HepG2 (cell line): ENCODE data around the gene TMEM116. TPM values are rescaled to one million over a fixed set of nuclear protein-coding genes. Genes with fewer than 3 reads are reported as not detected.

ENCODE experiments used
- CSRNP1 ChIP-seq: sonication (generic); formaldehyde crosslinking; IDR thresholded peaks from 2 replicates; pipeline ENCODE4 v1.8.1; 2023; ENCODE audit warnings: mild to moderate bottlenecking, missing genetic modification reagents
- DR1 ChIP-seq: sonication (generic); formaldehyde crosslinking; IDR thresholded peaks from 2 replicates; pipeline ENCODE4 v1.8.0; 2021; ENCODE audit warnings: mild to moderate bottlenecking, missing genetic modification reagents, inconsistent platforms
- FOXA3 ChIP-seq: IDR thresholded peaks from 2 replicates; pipeline ENCODE4 v1.6.1; 2016; ENCODE audit warnings: missing genetic modification reagents, missing compliant biosample characterization
- FOXM1 ChIP-seq: sonication (generic); formaldehyde crosslinking; IDR thresholded peaks from 2 replicates; pipeline ENCODE4 v1.5.0; 2020; ENCODE audit warnings: missing genetic modification reagents
- GABPB1 ChIP-seq: IDR thresholded peaks from 2 replicates; pipeline ENCODE4 v1.6.1; 2016; ENCODE audit warnings: mild to moderate bottlenecking, missing genetic modification reagents, moderate library complexity, missing compliant biosample characterization
- HDAC6 ChIP-seq: fragments of 200-600 bp; sonication (generic); IDR thresholded peaks from 2 replicates; pipeline ENCODE4 v1.7.0; 2017; ENCODE audit warnings: mild to moderate bottlenecking, antibody characterized with exemption, low read length, low read depth
- HNRNPH1 ChIP-seq: fragments of 200-400 bp; formaldehyde crosslinking; optimal IDR thresholded peaks from 2 replicates; pipeline ENCODE3; 2017; ENCODE audit warnings: mild to moderate bottlenecking, low read depth, low read length
- JDP2 ChIP-seq: sonication (generic); formaldehyde crosslinking; IDR thresholded peaks from 2 replicates; pipeline ENCODE4 v1.8.1; 2022; ENCODE audit warnings: missing genetic modification reagents, borderline replicate concordance
- MYNN ChIP-seq: sonication (generic); formaldehyde crosslinking; IDR thresholded peaks from 2 replicates; pipeline ENCODE4 v1.4.0; 2020; ENCODE audit warnings: mild to moderate bottlenecking, low read depth, missing genetic modification reagents
- NCOA2 ChIP-seq: sonication (generic); formaldehyde crosslinking; IDR thresholded peaks from 2 replicates; pipeline ENCODE4 v1.8.0; 2022; ENCODE audit warnings: inconsistent platforms
- NCOA5 ChIP-seq: sonication (generic); formaldehyde crosslinking; IDR thresholded peaks from 2 replicates; pipeline ENCODE4 v1.4.0; 2020; ENCODE audit warnings: missing genetic modification reagents
- NFAT5 ChIP-seq: sonication (generic); formaldehyde crosslinking; IDR thresholded peaks from 2 replicates; pipeline ENCODE4 v1.4.0; 2020; ENCODE audit warnings: missing genetic modification reagents
- SP2 ChIP-seq: sonication (generic); formaldehyde crosslinking; IDR thresholded peaks from 2 replicates; pipeline ENCODE4 v1.5.1; 2020; ENCODE audit warnings: mild to moderate bottlenecking, missing genetic modification reagents
- TBX3 ChIP-seq: fragments of 450-650 bp; IDR thresholded peaks from 2 replicates; pipeline ENCODE4 v1.6.1; 2017; ENCODE audit warnings: antibody characterized with exemption, mild to moderate bottlenecking, inconsistent platforms, borderline replicate concordance
- ZBTB37 ChIP-seq: sonication (generic); formaldehyde crosslinking; IDR thresholded peaks from 2 replicates; pipeline ENCODE4 v1.4.0; 2020; ENCODE audit warnings: mild to moderate bottlenecking, missing genetic modification reagents
- ZNF24 ChIP-seq: fragments of 450-650 bp; IDR thresholded peaks from 2 replicates; pipeline ENCODE4 v1.6.1; 2017; ENCODE audit warnings: antibody characterized with exemption, mild to moderate bottlenecking
- ZNF567 ChIP-seq: sonication (generic); formaldehyde crosslinking; IDR thresholded peaks from 2 replicates; pipeline ENCODE4 v1.8.1; 2023; ENCODE audit warnings: mild to moderate bottlenecking, missing genetic modification reagents, borderline replicate concordance
- ZNF569 ChIP-seq: sonication (generic); formaldehyde crosslinking; IDR thresholded peaks from 2 replicates; pipeline ENCODE4 v1.5.0; 2020; ENCODE audit warnings: mild to moderate bottlenecking, missing genetic modification reagents, moderate library complexity, borderline replicate concordance
- ZNF605 ChIP-seq: sonication (generic); formaldehyde crosslinking; IDR thresholded peaks from 2 replicates; pipeline ENCODE4 v1.8.0; 2022; ENCODE audit warnings: mild to moderate bottlenecking, missing genetic modification reagents
- ZNF75D ChIP-seq: sonication (generic); formaldehyde crosslinking; IDR thresholded peaks from 2 replicates; pipeline ENCODE4 v1.8.1; 2023; ENCODE audit warnings: missing genetic modification reagents, mild to moderate bottlenecking, borderline replicate concordance
- ZZZ3 ChIP-seq: sonication (generic); formaldehyde crosslinking; IDR thresholded peaks from 2 replicates; pipeline ENCODE4 v1.4.0; 2020; ENCODE audit warnings: missing genetic modification reagents, mild to moderate bottlenecking, borderline replicate concordance
- polyA plus RNA-seq, 8 experiments: library from polyadenylated mRNA; depleted of rRNA in 3 of 8; stranded (reverse) in 7 of 8; unstranded in 1 of 8; fragments of >200 nt; fragmentation: Illumina TruSeq in 4 of 8; extraction: Trizol in 4 of 8; gene quantifications; 2 replicates each; pipeline versions ENCODE4 v1.2.1 to v1.2.3, GENCODE V29; 2011 to 2016; ENCODE audit warnings: low read depth in 4 of 8, missing spikeins in 1 of 8, mixed read lengths in 1 of 8; ENCODE audit not compliant: insufficient read depth in 1 of 8
- total RNA-seq, 5 experiments: library from RNA; depleted of rRNA; stranded (reverse); fragments of >200 nt; fragmentation: Illumina TruSeq; extraction: Trizol; gene quantifications; 2 replicates each; pipeline ENCODE4 v1.2.3, GENCODE V29; 2016; ENCODE audit warnings: low read depth in 1 of 5

TMEM116 gene
- total and polyA plus RNA-seq, 2 of the 13 experiments (the other 11 are each of a cell fraction or from before 2014, with no cell fraction given): 14.0 to 17.8 TPM

GRCh38 chr12:112013601-112014402 is 837 bp upstream of the TMEM116 start (continued):
- TF ChIP-seq FOXM1 (no peak), NCOA2 (CRISPR knock-in tag) (no peak; the same call in 1 of the 2 replicates), ZBTB37 (CRISPR knock-in tag) (no peak), ZZZ3 (CRISPR knock-in tag) (peak; percentile 52; the same call in 1 of the 2 replicates), HNRNPH1 (no peak), ZNF569 (CRISPR knock-in tag) (no peak), JDP2 (no peak), ZNF75D (CRISPR knock-in tag) (no peak), FOXA3 (CRISPR knock-in tag) (peak; percentile 54), DR1 (CRISPR knock-in tag) (no peak; the same call in 1 of the 2 replicates), NFAT5 (CRISPR knock-in tag) (no peak), SP2 (CRISPR knock-in tag) (no peak; the same call in 1 of the 2 replicates), CSRNP1 (CRISPR knock-in tag) (no peak), ZNF24 (no peak), GABPB1 (no peak), TBX3 (no peak), MYNN (CRISPR knock-in tag) (no peak), ZNF567 (CRISPR knock-in tag) (0 out of 2 replicates have a peak, but pooled peaks have one; percentile 10), ZNF605 (CRISPR knock-in tag) (no peak), NCOA5 (no peak), HDAC6 (no peak)
